CD4-positive, alpha-beta T cell treated with Interleukin-15 for 4 hours (primary cell): ENCODE results near the gene LANCL2.
"Not testable (repeated sequence)": the region's sequence is repeated elsewhere in the genome, so short reads cannot be mapped to it uniquely, and the experiment has no call there.

ENCODE experiments used
- DNase-seq: peaks from one replicate; pipeline ENCODE4 v3.0.0-alpha.2; 2020; ENCODE audit warnings: low spot score

Gene LANCL2, protein sequence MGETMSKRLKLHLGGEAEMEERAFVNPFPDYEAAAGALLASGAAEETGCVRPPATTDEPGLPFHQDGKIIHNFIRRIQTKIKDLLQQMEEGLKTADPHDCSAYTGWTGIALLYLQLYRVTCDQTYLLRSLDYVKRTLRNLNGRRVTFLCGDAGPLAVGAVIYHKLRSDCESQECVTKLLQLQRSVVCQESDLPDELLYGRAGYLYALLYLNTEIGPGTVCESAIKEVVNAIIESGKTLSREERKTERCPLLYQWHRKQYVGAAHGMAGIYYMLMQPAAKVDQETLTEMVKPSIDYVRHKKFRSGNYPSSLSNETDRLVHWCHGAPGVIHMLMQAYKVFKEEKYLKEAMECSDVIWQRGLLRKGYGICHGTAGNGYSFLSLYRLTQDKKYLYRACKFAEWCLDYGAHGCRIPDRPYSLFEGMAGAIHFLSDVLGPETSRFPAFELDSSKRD

DNA sequence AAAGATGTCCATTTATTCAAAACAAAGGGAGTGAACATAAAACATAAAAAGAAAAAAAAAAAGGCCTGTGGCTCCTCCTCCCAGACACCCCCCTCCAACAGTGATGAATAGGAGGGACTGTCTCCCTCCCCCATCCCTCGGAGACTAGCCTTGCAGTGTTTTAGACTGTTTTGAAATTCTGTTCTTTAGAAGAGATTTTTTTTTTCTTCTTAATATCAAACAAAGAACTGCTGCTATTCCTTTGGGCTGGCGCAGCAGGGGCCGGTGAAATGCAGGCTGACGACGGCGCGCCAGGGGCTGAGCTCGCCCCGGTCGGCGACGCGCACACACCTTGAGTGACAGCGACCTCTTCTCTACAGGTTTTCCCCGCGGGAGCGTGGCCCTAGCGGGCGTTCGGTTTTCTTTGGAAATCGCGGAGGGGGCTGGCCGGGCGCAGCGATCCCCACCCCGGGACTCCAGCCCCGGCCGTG lies at the start of gene LANCL2:
TSS of gene LANCL2 (plus strand) at position 133 of the 470 bp plus-strand sequence. CDS start 689 bp downstream, outside the sequence.
- peak; percentile 42 for DNase-seq

- no peak for DNase-seq
Observed at GRCh38 chr7:55325371-55325792, 39.8 kb upstream of the LANCL2 start.

GRCh38 chr7:55326081-55326835 lies 38.9 kb upstream of the LANCL2 start:
- no peak for DNase-seq

DNA sequence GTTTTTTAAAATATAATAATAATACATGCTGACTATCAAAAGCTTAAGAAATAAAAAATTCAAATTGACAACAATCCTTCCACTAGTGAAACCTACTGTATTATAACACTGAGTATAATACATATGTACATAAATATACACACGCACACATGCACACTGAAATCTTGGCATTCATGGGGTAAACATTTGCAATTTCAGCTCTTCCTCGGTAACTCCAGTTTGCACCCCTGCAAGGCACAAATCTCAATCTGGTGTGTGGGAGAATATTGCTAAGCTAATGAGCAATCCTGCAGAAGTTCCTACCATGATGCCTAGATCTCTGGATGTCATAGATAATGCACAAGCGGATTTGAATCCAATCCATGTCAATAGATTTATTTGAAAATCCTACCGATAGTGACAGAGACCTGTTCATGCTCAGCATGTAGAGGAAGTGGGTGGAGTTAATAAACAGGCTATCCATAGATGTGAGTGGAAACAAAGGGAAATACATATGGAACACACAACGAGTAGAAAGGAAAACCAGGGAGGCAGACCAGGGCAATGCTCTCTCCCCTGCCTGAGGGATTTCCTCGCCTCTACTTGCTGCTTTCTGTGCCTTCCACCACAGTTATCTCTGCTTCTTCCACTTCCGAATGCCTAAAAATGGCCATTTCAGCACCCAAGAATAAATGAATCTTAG lies 38.1 kb upstream of the LANCL2 start:
- no peak for DNase-seq

DNA sequence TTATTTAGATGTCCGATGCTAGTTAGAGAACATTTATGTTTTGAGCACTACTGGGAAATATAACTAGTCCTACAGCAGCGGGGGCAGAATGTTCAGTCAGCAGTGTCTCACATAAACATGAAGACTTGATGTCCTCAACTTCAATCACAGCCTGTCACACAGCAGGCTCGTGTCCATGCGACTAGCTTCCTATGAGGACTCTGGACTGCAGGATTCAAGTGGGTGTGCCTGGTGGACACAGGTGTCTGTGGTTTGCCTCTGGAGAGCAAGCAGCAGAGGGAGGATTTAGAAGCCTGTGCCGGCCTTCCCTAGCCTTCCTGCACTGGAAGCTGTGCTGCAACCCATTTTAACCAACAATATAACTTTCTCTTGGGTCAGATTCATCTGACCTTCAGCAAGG lies 30.0 kb upstream of the LANCL2 start:
- DNase-seq, result no peak

DNA sequence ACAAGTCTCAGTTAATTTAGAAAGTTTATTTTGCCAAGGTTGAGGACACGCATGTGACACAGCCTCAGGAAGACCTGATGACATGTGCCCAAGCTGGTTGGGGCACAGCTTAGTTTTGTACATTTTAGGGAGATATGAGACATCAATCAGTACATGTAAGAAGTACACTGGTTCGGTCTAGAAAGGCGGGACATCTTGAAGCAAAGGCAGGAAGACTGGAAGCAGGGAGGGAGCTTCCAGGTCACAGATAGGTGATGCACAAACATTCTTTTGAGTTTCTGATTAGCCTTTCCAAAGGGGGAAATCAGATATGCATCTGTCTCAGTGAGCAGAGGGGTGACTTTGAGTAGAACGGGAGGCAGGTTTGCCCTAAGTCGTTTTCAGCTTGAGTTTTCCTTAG lies 29.4 kb upstream of the LANCL2 start:
- DNase-seq, result no peak

DNA sequence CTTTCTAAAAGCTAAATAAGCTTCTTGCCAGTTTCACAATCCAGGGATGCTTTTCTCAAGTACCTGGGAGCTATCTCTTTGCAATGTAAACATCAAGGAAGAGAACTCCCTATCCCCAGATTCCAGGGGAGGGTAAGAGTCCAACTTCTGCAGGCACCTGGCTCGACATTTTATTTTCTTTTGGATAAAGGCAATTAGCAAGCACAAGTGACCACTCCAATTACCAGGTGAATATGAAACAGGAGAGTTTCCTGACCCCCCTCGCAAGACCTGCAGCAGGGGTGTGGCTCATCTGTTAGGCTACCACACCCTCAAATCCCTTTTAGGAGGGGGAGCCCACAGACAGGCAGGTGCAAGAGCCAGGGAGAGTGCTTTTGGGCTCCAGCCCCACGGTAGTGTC lies 28.6 kb upstream of the LANCL2 start:
- no peak for DNase-seq

DNA sequence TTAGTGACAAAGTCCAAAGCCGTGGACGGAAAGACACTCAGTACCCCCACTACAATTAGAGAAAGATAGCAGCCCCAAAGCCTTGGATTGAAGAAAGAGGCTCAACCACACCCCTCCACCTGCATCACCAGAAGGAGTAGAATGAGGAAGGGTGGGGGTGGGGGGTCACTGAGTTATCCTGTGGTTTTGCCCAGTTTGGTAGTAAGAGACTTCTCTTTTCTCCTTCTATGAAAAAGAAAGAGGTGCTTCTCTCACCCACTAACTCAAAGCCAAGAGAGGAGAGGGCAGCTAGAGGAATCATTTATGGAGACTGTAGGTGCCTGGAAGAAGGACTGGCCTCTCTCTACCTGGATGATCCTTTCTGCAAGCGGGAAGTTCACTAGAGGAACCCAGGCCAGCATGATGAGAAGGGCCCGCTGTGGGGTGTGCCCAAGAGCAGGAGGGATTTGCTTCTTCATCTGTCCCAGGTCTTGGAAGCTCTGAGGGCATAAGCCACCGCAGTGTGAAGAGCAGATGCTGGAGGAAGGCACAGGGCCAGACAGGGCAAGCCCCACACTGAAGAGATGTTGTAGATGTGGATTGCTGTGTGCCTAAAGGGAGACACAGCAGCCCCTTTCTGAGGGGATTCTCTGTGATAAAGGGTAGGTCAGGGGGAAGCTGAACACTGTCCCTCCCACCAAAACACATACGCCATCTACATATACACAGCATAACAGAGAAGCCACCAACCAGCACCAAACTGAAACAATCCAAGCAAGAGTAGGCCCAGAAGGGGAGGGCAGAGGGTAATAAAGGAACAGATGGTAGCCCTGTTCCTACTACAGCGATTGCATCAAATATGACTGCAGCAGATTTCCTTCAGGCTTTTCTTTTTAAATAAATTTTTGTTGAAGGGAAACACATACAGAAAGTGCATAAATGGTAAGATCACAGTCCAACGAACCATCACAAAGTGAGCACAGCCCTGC lies 25.8 kb upstream of the LANCL2 start:
- no peak for DNase-seq

- DNase-seq, result no peak
Observed at GRCh38 chr7:55342216-55342871, 22.8 kb upstream of the LANCL2 start.

GRCh38 chr7:55343002-55343781 lies 21.9 kb upstream of the LANCL2 start:
- no peak for DNase-seq

DNA sequence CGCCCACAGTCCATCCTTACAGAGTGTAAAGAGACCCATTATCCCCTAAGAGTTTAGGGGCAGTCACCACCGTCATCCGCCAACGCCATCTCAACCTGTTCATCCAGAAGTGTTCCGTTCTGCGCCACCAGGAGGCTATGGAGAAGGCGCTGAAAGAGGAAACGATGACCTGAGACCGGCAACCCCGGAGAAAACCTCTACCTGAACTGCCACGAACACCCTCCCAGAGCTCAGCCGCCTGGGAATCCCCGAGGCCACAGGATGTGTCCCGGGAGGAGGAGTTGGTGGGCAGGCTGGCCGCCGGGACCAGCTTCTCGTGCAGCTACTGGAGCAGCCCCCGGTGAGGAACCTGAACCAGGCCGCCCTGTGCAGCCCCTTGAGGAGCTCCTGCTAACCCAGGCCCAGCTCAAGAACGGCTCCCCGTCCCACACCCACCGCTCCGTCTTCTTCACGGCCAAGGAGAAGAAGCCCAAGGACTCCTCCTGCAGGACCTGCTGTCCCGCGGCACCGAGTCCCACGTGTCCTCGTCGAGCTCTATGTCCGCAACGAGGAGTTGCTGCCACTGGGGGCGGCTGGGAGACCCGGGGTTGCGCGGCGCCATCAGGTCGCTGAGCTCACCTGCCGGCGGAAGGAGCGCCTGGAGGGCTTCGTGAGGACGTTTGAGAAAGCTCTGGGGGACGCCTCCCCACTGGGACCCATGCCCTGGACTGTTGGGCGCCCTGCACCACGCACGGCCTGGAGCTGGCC lies 21.1 kb upstream of the LANCL2 start:
- DNase-seq, result no peak

DNA sequence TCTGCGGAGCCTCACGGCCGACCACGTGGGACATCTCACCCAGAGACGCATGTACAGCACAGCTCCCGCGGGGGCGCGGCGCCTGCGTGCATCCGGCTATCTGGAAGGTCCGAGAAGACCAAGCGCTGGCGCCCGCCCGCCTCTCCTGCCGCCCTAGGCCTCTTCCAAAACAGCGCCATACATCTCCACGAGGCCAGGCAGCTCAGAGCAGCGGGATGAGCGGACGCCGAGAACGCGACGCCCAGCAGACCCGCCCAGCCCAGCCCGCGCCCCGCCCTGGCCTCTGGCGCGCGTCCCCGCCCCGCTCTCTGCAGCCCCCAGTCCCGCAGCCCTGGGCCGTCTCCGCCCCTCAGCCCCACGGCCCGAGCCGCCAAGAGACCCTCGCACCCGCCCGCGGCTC lies 20.3 kb upstream of the LANCL2 start:
- no peak for DNase-seq

DNA sequence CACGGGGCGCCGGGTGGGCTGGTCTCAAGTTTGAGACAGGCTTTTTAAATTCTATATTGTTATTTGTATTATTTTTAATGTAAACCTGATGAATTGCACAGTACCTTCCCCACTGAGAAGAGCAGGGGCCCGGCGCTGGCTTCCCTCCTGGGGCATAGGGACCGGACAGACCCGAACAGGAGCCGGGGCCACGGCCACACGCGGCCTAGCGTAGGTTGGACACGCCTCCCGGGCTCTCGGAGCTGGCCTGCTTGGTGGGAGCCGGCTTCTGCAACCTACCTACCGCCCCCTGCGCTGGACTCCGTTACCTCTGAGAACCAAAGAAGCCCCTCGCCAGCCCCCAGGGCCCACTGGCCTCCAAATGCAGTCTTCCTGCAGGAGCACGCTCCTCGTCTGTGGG lies 19.8 kb upstream of the LANCL2 start:
- DNase-seq, result no peak

GRCh38 chr7:55348502-55348901 lies 16.6 kb upstream of the LANCL2 start:
- no peak for DNase-seq

- no peak for DNase-seq
Observed at GRCh38 chr7:55349121-55349520, 16.0 kb upstream of the LANCL2 start.

- no peak for DNase-seq
Observed at GRCh38 chr7:55350281-55350680, 14.9 kb upstream of the LANCL2 start.

DNA sequence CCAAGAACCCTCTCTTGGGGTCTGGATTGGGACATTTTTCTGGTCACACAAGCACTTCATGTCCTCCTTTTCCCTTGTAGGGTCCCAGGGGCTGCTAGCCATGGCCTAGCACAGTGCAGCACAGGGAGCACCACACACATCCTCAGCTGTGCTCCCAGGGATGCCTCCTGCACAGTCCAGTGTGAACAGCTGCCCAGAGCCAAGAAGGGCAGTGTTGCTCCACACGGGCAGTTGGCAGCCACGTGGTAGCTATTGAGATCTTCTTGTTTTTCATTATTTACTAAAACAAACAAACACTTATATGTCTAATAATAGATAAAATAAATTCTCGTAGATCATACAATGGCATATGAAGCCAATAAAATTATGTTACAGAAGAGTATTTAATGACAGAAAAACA lies 13.9 kb upstream of the LANCL2 start:
- no peak for DNase-seq

DNA sequence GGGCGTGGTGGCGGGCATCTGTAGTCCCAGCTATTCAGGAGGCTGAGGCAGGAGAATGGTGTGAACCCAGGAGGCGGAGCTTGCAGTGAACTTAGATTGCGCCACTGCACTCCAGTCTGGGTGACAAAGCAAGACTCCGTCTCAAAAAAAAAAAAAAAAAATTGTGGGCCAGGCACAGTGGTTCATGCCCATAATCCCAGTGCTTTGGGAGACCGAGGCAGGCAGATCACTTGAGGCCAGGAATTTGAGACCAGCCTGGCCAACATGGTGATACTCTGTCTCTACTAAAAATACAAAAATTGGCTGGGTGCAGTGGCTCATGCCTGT lies 12.2 kb upstream of the LANCL2 start:
- DNase-seq, result not testable (repeated sequence)

DNA sequence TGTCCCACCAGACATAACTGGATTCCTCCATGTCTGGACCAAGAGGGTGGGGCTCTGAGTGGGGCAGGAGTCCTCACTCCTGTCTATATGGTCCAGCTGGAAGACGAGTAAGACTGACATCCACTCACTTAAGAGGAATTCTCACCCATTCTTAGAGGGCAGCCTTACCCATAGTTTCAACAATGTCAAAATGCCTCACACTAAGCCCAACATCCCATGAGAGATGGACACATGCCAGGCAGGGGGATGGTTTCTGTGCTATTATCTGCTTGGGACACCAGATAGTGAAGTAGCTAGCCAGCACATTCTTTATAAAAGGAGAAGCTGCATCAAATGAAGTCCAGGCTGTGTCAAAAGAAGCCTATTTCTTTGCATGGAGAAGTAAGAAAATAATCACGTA lies 4.7 kb upstream of the LANCL2 start:
- DNase-seq, result no peak
